Measurements from ENCODE around the gene POLR2J3.
"Not testable (repeated sequence)": the region's sequence is repeated elsewhere in the genome, so short reads cannot be mapped to it uniquely, and the experiment has no call there.

- TF ChIP-seq CTCF (IDR thresholded peaks at IDR 0.05 in 2 of 3, conservative IDR thresholded peaks at IDR 0.05 in 1 of 3; ENCODE audit: control insufficient read depth in 2 of 3, extremely low read depth in 1 of 3, insufficient read depth in 1 of 3, low read depth in 3 of 3, low read length in 3 of 3); ZNF687 (IDR thresholded peaks at IDR 0.05); RFX5 (IDR thresholded peaks at IDR 0.05; ENCODE audit: low read depth, low read length); USF1 (IDR thresholded peaks at IDR 0.05; ENCODE audit: borderline replicate concordance, extremely low read length, insufficient read depth, low read depth, low read length); TARDBP (IDR thresholded peaks at IDR 0.05; ENCODE audit: borderline replicate concordance); ATF2 (IDR thresholded peaks at IDR 0.05; ENCODE audit: low read length); ZNF207 (IDR thresholded peaks at IDR 0.05; ENCODE audit: borderline replicate concordance); BHLHE40 (IDR thresholded peaks at IDR 0.05; ENCODE audit: borderline replicate concordance in 1 of 2, low read depth in 2 of 2, low read length in 1 of 2): not testable (repeated sequence)
These were observed 27.3 kb upstream of the POLR2J3 start for GRCh38 chr7:102599699-102600098.

Data from GM12878 (cell line).